AG04450 (cell line): ENCODE measurements around the gene ITGB1BP1. TPM values are rescaled to one million over a fixed set of nuclear protein-coding genes. Genes with fewer than 3 reads are reported as not detected.

ENCODE experiments used
- CTCF ChIA-PET: fragments of 300-600, 350-600 bp; formaldehyde crosslinking; extraction: SDS; loops from one replicate; lab custom pipeline; 2022; ENCODE audit warnings: antibody characterized with exemption, inconsistent platforms; lab: Charles Lee
- POLR2A ChIA-PET: fragments of 350-600 bp; formaldehyde crosslinking; extraction: SDS; loops from one replicate; lab custom pipeline; 2021; ENCODE audit warnings: antibody characterized with exemption, inconsistent platforms; lab: Yijun Ruan, JAX
- DNase-seq: peaks from one replicate; pipeline ENCODE4 v3.0.0-alpha.2; 2011; ENCODE audit warnings: low read depth, low spot score
- H3K27ac ChIP-seq: one replicate; pipeline ENCODE4 v1.5.1; 2012; ENCODE audit warnings: low read depth, low read length, control low read depth
- H3K27me3 ChIP-seq: one replicate; pipeline ENCODE4 v1.6.0; 2012; ENCODE audit warnings: low read length; ENCODE audit not compliant: control insufficient read depth, insufficient read depth
- H3K4me3 ChIP-seq: 2 replicates; pipeline ENCODE4 v1.5.1; 2011; ENCODE audit warnings: mild to moderate bottlenecking, low read depth, low read length, control low read depth
- H3K9me3 ChIP-seq: 2 replicates; pipeline ENCODE4 v1.5.1; 2012; ENCODE audit warnings: low read length; ENCODE audit not compliant: control insufficient read depth, insufficient read depth
- polyA plus RNA-seq: library from polyadenylated mRNA; depleted of rRNA; stranded (reverse); fragments of >200 nt; gene quantifications from 2 replicates; pipeline ENCODE4 v1.2.3, GENCODE V29; 2011
- TF ChIP-seq, protein P1 (sequence below): IDR thresholded peaks from 2 replicates; pipeline ENCODE4 v1.5.1; 2011; ENCODE audit warnings: low read depth, low read length, control low read depth, inconsistent platforms

The ITGB1BP1 gene
- polyA plus RNA-seq, 1 experiment, result 212 TPM

- Histone ChIP-seq H3K27ac (no peak overlapping the region), H3K4me3 (no peak overlapping the region), H3K27me3 (no peaks in the 10 kb centered on the region), H3K9me3 (no peaks in the 10 kb centered on the region)
- TF ChIP-seq, protein P1, sequence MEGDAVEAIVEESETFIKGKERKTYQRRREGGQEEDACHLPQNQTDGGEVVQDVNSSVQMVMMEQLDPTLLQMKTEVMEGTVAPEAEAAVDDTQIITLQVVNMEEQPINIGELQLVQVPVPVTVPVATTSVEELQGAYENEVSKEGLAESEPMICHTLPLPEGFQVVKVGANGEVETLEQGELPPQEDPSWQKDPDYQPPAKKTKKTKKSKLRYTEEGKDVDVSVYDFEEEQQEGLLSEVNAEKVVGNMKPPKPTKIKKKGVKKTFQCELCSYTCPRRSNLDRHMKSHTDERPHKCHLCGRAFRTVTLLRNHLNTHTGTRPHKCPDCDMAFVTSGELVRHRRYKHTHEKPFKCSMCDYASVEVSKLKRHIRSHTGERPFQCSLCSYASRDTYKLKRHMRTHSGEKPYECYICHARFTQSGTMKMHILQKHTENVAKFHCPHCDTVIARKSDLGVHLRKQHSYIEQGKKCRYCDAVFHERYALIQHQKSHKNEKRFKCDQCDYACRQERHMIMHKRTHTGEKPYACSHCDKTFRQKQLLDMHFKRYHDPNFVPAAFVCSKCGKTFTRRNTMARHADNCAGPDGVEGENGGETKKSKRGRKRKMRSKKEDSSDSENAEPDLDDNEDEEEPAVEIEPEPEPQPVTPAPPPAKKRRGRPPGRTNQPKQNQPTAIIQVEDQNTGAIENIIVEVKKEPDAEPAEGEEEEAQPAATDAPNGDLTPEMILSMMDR, result no peak
- no peak for DNase-seq
- POLR2A ChIA-PET, result interaction anchor here (1.9 kb wide), 1 partner anchor 19 kb away, joined by 9 read pairs; the partner anchor contains the start of genes CPSF3 and ITGB1BP1
- CTCF ChIA-PET, result interaction anchor here (1.0 kb wide), 1 partner anchor 60 kb away, joined by 4 read pairs; no protein-coding TSS in a partner anchor
Measured at GRCh38 chr2:9441556-9441955, 18.2 kb upstream of the ITGB1BP1 start.

DNA sequence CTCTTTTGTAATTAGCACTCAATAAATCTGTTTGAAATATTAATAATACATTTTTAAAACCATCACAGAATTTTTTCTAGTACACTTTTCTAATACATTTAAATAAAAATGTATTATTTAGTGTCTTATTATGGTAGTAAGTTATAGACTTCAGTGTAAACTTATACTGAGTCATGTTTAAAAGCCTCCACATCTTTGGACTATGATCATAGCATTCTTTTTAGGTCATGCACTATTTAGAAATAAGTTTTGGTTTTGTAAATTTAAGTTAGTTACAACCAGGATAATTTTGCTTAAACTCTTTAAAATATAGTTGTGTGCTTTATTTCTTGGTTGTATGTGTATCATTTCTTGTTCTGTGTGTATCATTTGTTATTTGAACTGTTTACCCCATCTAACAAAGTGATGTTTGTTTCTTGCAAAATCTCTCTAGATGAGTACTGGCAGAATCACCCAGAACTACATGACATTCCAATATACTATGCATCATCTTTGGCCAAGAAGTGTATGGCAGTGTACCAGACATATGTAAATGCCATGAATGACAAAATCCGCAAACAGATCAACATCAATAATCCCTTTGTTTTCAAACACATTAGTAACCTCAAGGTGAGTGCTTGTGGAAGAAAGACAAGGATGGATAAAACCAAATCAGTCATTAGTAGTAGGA, 16.9 kb upstream of the ITGB1BP1 start:
- TF ChIP-seq, protein P1, result no peak
- ChIA-PET CTCF (no interaction called here), POLR2A (interaction anchor here (1.9 kb wide), 1 partner anchor 17 kb away, joined by 9 read pairs; the partner anchor contains the start of genes CPSF3 and ITGB1BP1)
- Histone ChIP-seq H3K9me3 (no peaks in the 10 kb centered on the region), H3K4me3 (no peak overlapping the region), H3K27me3 (no peaks in the 10 kb centered on the region), H3K27ac (peak overlapping the region; percentile 90)
- peak; percentile 47 for DNase-seq

DNA sequence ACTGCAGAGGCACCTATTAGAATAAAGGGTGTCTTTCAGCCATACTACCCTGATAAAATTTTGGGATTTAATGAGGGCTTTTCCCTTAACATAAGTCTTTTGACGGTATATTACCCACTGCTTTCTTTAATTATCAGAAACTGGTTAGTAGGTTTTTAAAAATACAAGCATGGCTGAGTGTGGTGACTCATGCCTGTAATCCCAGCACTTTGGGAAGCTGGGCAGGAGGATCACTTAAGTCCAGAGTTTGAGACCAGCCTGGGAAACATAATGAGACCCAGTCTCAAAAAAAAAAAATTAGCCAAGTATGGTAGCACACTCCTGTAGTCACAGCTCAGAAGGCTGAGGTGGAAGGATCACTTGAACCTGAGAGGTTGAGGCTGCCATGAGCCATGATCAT, 16.2 kb upstream of the ITGB1BP1 start:
- Histone ChIP-seq H3K4me3 (no peak overlapping the region), H3K27ac (peak overlapping the region; percentile 90), H3K27me3 (no peaks in the 10 kb centered on the region), H3K9me3 (no peaks in the 10 kb centered on the region)
- TF ChIP-seq, protein P1, result no peak
- no peak for DNase-seq
- CTCF ChIA-PET, result interaction anchor here (1.0 kb wide), 1 partner anchor 298 kb away, joined by 5 read pairs; no protein-coding TSS in a partner anchor
- POLR2A ChIA-PET, result no interaction called here

DNA sequence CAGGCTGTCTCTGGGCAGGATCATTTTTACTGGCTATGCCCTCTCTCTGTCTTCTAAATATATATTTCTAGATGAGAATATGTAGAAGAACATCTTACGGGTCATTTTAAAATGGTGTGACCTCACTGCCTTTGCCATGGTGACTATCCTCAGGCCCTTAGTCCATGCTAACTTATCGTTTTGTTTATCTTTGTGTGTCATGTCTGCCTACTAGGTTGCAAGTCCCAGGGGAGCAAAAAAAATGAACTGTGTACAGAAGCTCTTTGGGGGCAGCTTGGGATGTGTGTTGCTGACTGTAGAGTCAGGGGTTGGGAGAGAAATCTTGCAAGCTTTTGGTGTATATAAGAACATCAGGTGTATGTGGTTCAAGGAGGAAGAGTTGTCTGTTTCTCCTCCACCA, 11.2 kb upstream of the ITGB1BP1 start:
- TF ChIP-seq, protein P1, result no peak
- no peak overlapping the region for H3K4me3 ChIP-seq
- no peaks in the 10 kb centered on the region for H3K9me3 ChIP-seq
- DNase-seq, result no peak
- no peak overlapping the region for H3K27ac ChIP-seq
- POLR2A ChIA-PET, result no interaction called here
- no peaks in the 10 kb centered on the region for H3K27me3 ChIP-seq
- CTCF ChIA-PET, result interaction anchor here (0.8 kb wide), 1 partner anchor 12 kb away, joined by 3 read pairs; no protein-coding TSS in a partner anchor
